NB4 (cell line): ENCODE data around the gene CD151.

ENCODE experiments used
- POLR2A ChIP-seq: IDR thresholded peaks from 2 replicates; pipeline ENCODE4 v1.6.1; 2011; ENCODE audit warnings: mild to moderate bottlenecking; ENCODE audit not compliant: insufficient read length; ENCODE audit errors: extremely low read depth
- TF ChIP-seq, protein P1 (sequence below): IDR thresholded peaks from one replicate; pipeline ENCODE4 v1.5.1; 2012; ENCODE audit warnings: low read depth, low read length

DNA sequence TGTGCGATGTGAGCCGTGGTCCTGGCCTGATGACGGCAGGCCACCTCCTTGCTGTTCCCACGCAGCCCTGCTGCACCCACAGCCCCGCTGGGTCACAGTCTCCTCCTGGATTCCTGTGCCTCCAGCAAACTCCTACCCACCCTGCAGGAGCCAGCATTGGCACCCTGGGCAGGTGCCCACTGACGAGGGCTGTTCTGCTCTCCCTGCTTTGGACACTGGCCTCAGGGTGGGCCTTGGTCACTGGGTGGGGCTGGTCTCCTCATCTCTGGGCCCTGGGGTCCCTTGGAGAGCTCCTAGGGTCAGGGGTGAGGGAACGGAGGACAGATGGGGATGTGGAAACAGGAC lies 22.6 kb downstream of the CD151 start:
- TF ChIP-seq, protein P1, sequence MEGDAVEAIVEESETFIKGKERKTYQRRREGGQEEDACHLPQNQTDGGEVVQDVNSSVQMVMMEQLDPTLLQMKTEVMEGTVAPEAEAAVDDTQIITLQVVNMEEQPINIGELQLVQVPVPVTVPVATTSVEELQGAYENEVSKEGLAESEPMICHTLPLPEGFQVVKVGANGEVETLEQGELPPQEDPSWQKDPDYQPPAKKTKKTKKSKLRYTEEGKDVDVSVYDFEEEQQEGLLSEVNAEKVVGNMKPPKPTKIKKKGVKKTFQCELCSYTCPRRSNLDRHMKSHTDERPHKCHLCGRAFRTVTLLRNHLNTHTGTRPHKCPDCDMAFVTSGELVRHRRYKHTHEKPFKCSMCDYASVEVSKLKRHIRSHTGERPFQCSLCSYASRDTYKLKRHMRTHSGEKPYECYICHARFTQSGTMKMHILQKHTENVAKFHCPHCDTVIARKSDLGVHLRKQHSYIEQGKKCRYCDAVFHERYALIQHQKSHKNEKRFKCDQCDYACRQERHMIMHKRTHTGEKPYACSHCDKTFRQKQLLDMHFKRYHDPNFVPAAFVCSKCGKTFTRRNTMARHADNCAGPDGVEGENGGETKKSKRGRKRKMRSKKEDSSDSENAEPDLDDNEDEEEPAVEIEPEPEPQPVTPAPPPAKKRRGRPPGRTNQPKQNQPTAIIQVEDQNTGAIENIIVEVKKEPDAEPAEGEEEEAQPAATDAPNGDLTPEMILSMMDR, result no peak
- TF ChIP-seq POLR2A, result no peak
